ENCODE measurements around the gene FNDC3B. TPM values are rescaled to one million over a fixed set of nuclear protein-coding genes. Genes with fewer than 3 reads are reported as not detected.

The FNDC3B gene
- total RNA-seq, 2 donors from 2014 or later = 57.6 to 69.3 TPM

DNA sequence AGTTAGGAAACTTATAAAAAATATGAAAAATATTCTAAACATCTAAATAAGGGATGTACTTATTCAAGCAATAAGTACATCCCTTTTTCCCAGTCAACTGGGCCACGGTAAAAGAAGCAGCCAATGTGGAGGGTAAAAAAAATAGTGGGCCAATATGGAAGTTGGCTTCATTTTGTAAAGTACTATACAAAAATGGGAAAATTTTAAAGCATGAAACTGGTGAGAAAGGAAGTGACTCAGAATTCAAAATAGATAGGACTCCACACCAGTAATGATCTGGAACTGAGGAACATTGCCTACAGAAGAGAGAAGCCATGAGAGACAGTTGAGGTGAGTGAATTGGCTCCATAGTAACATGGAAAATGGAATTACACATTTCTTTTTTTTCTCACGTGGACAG is 108.9 kb downstream of the FNDC3B start:
- Histone ChIP-seq H3K36me3 (no peaks in the 10 kb centered on the region), H3K4me1 (peaks cover 0 to 40% of the 10 kb centered on the region in 2 donors), H3K27ac (no peak overlapping the region), H3K27me3 (no peaks in the 10 kb centered on the region), H3K4me3 (no peak overlapping the region), H3K9me3 (no peaks in the 10 kb centered on the region)
- TF ChIP-seq, protein P1, sequence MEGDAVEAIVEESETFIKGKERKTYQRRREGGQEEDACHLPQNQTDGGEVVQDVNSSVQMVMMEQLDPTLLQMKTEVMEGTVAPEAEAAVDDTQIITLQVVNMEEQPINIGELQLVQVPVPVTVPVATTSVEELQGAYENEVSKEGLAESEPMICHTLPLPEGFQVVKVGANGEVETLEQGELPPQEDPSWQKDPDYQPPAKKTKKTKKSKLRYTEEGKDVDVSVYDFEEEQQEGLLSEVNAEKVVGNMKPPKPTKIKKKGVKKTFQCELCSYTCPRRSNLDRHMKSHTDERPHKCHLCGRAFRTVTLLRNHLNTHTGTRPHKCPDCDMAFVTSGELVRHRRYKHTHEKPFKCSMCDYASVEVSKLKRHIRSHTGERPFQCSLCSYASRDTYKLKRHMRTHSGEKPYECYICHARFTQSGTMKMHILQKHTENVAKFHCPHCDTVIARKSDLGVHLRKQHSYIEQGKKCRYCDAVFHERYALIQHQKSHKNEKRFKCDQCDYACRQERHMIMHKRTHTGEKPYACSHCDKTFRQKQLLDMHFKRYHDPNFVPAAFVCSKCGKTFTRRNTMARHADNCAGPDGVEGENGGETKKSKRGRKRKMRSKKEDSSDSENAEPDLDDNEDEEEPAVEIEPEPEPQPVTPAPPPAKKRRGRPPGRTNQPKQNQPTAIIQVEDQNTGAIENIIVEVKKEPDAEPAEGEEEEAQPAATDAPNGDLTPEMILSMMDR (IDR thresholded peaks at IDR 0.05) = no peak
- no peak for DNase-seq (ENCODE audit: low spot score)

DNA sequence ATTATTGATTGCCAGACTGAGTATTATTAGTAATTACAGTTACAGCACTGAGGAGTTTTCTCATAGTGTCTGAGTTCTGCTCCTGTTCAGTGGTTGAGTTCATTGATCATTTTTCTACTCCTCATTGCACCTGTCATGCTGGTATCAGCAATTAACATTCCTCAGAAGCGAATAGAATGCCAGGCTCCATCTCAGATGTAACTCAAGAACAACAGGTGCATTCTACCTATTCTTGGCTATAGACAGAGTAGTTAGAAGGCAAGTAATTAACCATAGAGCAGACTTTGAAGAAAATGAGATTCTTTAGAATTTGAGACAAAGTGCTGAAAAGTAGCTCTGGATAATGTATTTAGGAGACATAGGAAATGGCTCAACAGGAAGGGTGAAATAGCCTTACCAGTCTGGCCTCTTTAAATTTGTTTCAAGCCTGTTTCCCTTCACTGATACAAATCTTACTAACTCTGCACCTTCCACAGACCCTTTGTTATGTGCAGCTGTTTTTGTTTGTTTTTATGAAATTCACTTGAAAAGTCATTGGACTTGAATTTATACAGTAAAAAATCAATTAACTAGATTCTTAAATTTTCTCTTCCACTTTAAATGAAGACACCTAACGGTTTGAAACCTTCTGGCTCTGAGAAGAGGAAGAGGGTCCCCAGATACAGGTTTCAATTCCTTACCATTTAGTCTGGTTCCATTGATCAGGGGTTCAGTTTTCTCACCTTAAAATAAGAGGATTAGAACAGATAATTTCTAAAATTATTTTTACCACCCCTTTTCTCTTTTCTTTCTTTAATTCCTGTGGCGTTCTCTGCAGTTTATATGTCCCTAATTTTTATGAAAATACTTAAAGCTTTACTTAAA is 109.6 kb downstream of the FNDC3B start:
- Histone ChIP-seq H3K4me3 (no peak overlapping the region), H3K27me3 (no peaks in the 10 kb centered on the region), H3K27ac (no peak overlapping the region), H3K4me1 (peaks cover 0 to 47% of the 10 kb centered on the region in 2 donors), H3K36me3 (no peaks in the 10 kb centered on the region), H3K9me3 (no peaks in the 10 kb centered on the region)
- DNase-seq (ENCODE audit: low spot score) = no peak
- TF ChIP-seq, protein P1 (IDR thresholded peaks at IDR 0.05) = no peak

DNA sequence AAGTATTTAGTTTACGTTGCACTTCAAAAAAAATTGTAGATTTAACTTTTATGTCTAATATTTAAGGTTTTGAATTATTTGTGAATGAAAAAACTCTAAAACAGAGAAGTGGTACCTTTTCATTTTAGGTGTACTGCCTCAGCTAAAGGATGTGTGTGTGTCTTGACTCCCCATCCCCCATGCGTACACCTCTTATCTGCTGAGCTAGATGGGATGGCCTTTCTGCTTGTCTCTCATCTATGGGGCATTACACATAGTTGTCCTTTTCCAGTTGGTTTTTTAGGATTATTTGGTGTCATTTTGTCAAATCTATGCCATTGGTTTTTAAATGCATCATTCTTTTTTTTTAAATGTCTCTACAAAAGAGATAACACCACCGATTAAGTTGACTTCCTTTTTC is 110.9 kb downstream of the FNDC3B start:
- H3K27me3 ChIP-seq = no peaks in the 10 kb centered on the region
- no peak overlapping the region for H3K27ac ChIP-seq
- no peak for DNase-seq (ENCODE audit: low spot score)
- H3K9me3 ChIP-seq = no peaks in the 10 kb centered on the region
- no peaks in the 10 kb centered on the region for H3K36me3 ChIP-seq
- TF ChIP-seq, protein P1 (IDR thresholded peaks at IDR 0.05) = no peak
- H3K4me1 ChIP-seq = peaks cover 0 to 50% of the 10 kb centered on the region in 2 donors
- no peak overlapping the region for H3K4me3 ChIP-seq

DNA sequence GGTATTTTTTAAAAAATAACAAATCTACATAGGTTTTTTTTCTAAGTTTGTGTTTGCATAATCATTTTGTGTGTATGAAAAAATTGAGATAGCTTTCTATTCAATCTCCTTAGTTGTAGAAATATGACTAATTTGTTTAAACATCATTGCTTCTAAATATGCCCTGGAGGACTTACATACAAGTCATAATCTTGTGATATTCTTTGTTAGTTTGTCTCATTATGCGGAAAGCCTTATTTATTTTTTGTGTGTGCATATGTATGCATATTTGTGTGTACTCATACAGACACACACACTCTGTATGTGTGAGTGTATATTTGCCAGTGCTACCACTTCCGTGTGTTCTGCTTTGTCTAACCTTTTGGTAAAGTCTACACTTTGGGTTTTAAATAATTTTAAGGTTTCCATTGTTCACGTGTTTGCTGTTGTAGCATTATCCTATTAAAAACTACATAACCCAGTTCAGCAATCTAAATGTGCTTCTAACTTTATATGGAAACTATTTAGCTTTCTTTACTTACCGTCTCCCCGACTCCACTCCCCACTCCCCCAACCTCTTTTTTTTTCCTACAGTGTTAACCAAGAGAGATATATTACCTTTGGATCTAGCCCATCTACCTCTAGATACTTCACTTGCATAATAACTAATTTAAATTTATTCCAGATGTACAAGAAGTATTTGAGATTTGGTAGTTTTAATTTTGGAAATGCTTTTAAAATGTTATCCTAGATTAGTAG is 111.7 kb downstream of the FNDC3B start:
- H3K27me3 ChIP-seq = no peaks in the 10 kb centered on the region
- peaks cover 0 to 55% of the 10 kb centered on the region in 2 donors for H3K4me1 ChIP-seq
- H3K4me3 ChIP-seq = no peak overlapping the region
- H3K9me3 ChIP-seq = no peaks in the 10 kb centered on the region
- no peak for DNase-seq (ENCODE audit: low spot score)
- H3K36me3 ChIP-seq = no peaks in the 10 kb centered on the region
- TF ChIP-seq, protein P1 (IDR thresholded peaks at IDR 0.05) = no peak
- no peak overlapping the region for H3K27ac ChIP-seq

DNA sequence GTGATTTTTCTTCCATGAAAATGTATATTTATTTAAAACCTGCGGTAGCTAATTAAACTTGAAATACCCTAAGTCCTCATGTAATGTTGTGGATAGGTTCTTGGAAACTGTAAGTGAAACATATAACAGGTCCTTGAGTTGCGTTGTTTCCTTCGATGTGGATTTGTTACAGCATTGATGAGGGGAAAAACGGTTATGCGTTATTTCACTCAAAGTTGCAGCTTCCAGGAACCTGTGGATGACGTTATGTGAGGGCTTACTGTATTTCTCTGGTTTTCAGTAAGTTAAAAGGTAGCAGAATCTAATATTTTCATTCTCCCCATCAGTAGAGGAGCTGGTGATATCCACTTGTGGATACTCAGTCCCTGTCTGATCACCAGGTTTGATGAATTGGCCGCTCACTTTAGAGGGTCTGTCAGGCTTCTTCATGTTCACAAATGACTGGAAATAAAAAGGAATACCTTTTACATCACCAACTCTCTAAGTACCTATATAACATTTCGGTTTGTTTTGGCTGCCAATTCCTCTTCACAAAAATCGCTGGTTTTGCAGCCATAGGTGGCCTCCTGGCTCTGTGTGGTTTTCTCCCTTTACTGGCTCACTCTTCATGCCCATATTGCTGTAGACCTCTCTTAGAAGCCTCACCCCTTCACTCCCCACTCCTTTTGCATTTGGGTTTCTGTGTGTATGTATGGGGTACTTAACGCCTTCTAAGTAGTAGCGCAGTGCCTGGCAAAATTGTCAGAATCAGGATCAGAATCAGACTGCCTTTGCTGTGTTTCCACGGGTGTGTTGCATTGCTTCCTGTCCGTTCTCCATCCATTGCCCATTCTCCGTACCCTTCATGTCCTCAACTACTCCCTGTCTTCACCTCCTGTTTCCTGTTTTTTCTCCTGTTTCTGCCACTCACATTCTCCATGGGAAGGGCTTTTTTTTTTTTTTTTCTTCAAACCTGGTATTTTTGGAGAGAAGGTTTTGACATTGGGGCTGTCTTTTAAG is 112.6 kb downstream of the FNDC3B start:
- Histone ChIP-seq H3K4me1 (peaks cover 0 to 58% of the 10 kb centered on the region in 2 donors), H3K27me3 (no peaks in the 10 kb centered on the region), H3K9me3 (no peaks in the 10 kb centered on the region), H3K36me3 (no peaks in the 10 kb centered on the region), H3K4me3 (no peak overlapping the region), H3K27ac (peak overlapping the region; percentile 82 to 85)
- TF ChIP-seq, protein P1 (IDR thresholded peaks at IDR 0.05) = no peak
- no peak for DNase-seq (ENCODE audit: low spot score)

Measured in right atrium auricular region (tissue), 2 donors.